ENCODE results near the gene TMEM176B. TPM values are rescaled to one million over a fixed set of nuclear protein-coding genes. Genes with fewer than 3 reads are reported as not detected.

The TMEM176B gene
- total RNA-seq, 4 donors from 2014 or later: 10.4 to 36.0 (median 18.9) TPM

DNA sequence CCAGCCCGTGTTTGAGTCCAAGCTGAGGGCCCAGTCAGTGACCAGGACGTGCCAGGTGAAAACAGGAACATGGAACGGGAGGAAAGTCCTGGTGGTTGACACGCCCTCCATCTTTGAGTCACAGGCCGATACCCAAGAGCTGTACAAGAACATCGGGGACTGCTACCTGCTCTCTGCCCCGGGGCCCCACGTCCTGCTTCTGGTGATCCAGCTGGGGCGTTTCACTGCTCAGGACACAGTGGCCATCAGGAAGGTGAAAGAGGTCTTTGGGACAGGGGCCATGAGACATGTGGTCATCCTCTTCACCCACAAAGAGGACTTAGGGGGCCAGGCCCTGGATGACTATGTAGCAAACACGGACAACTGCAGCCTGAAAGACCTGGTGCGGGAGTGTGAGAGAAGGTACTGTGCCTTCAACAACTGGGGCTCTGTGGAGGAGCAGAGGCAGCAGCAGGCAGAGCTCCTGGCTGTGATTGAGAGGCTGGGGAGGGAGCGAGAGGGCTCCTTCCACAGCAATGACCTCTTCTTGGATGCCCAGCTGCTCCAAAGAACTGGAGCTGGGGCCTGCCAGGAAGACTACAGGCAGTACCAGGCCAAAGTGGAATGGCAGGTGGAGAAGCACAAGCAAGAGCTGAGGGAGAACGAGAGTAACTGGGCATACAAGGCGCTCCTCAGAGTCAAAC is 57.7 kb downstream of the TMEM176B start:
- TF ChIP-seq POLR2A (IDR thresholded peaks at IDR 0.05): no peak
- TF ChIP-seq, protein P1, sequence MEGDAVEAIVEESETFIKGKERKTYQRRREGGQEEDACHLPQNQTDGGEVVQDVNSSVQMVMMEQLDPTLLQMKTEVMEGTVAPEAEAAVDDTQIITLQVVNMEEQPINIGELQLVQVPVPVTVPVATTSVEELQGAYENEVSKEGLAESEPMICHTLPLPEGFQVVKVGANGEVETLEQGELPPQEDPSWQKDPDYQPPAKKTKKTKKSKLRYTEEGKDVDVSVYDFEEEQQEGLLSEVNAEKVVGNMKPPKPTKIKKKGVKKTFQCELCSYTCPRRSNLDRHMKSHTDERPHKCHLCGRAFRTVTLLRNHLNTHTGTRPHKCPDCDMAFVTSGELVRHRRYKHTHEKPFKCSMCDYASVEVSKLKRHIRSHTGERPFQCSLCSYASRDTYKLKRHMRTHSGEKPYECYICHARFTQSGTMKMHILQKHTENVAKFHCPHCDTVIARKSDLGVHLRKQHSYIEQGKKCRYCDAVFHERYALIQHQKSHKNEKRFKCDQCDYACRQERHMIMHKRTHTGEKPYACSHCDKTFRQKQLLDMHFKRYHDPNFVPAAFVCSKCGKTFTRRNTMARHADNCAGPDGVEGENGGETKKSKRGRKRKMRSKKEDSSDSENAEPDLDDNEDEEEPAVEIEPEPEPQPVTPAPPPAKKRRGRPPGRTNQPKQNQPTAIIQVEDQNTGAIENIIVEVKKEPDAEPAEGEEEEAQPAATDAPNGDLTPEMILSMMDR (IDR thresholded peaks at IDR 0.05): no peak
- 77 to 78% methylated on average over 13 to 14 of the region's 14 CpGs for WGBS, 2 donors
- H3K4me3 ChIP-seq (replicated peaks in 1 of 3): no peak overlapping the region
- no peaks in the 10 kb centered on the region for H3K4me1 ChIP-seq
- no peak overlapping the region for H3K27ac ChIP-seq
- intact Hi-C loops (cut with DNase I): loop anchor here (10.0 kb wide), 1 partner anchor 288 kb away; the partner anchor contains the start of gene GIMAP8
- H3K36me3 ChIP-seq: peaks cover 0 to 5% of the 10 kb centered on the region in 2 donors
- no peaks in the 10 kb centered on the region for H3K27me3 ChIP-seq
- DNase-seq: no peak
- no peaks in the 10 kb centered on the region for H3K9me3 ChIP-seq

Other genes starting within 250 kb of the TMEM176B start
- 10 to 100 TPM; 22.1 to 78.6 (median 41.3) TPM for gene GIMAP4, start 233.0 kb downstream of the TMEM176B start, total RNA-seq
- 10 to 100 TPM; 17.7 to 73.6 (median 45.0) TPM for gene GIMAP6, start 168.0 kb downstream of the TMEM176B start, total RNA-seq
- 10 to 100 TPM in 2 of 4 donors, 1 to 10 TPM in 2; 6.7 to 32.4 (median 10.4) TPM for gene GIMAP2, start 114.7 kb downstream of the TMEM176B start, total RNA-seq
- 10 to 100 TPM in 2 of 4 donors, 1 to 10 TPM in 2; 6.7 to 23.6 (median 9.6) TPM for gene GIMAP1, start 83.8 kb downstream of the TMEM176B start, total RNA-seq
- gene GIMAP5, start 62.9 kb downstream of the TMEM176B start, total RNA-seq: 10 to 100 TPM; 25.3 to 80.6 (median 39.0) TPM
- 10 to 100 TPM in 2 of 4 donors, 1 to 10 TPM in 2; 3.7 to 34.0 (median 14.7) TPM for gene TMEM176A, start 405 bp upstream of the TMEM176B start, total RNA-seq
- gene AOC1, start 52.2 kb upstream of the TMEM176B start, total RNA-seq: under 1 TPM in 2 of 4 donors, not detected in 2; 0.22 to 0.71 TPM
- under 1 TPM; 0.33 to 0.93 (median 0.63) TPM for gene KCNH2, start 178.0 kb upstream of the TMEM176B start, total RNA-seq
- gene NOS3, start 190.7 kb upstream of the TMEM176B start, total RNA-seq: 1 to 10 TPM; 5.2 to 8.1 (median 6.3) TPM
- gene ATG9B, start 224.1 kb upstream of the TMEM176B start, total RNA-seq: under 1 TPM in 1 of 4 donors, not detected in 3; 0.27 TPM
- gene ABCB8, start 228.1 kb upstream of the TMEM176B start, total RNA-seq: 10 to 100 TPM; 39.0 to 74.2 (median 60.9) TPM
- gene ASIC3, start 248.2 kb upstream of the TMEM176B start, total RNA-seq: 1 to 10 TPM in 3 of 4 donors, not detected in 1; 1.2 to 2.6 (median 1.5) TPM

Measured in thyroid gland (tissue), 4 donors.